Right ventricle myocardium superior (tissue), 1 donor: ENCODE results near the gene RAP1GAP. TPM values are rescaled to one million over a fixed set of nuclear protein-coding genes. Genes with fewer than 3 reads are reported as not detected.

ENCODE experiments used
- total RNA-seq: library from RNA; stranded (reverse); fragmentation: NEBNext Ultra II Directional; extraction: Animal tissue kit (Norgen Biotek cat#: 25700); gene quantifications from one replicate; pipeline ENCODE4 v1.2.1, GENCODE V29; 2021
- donor health status: DM: no; HTN: yes; CAD: no; lungs with severe emphysema.

RAP1GAP gene
- total RNA-seq, 1 donor from 2014 or later, result 3.7 TPM

Other genes starting within 250 kb of the RAP1GAP start
- 3.5 TPM for gene NBPF3, start 229.2 kb downstream of the RAP1GAP start, total RNA-seq
- gene ALPL, start 159.9 kb downstream of the RAP1GAP start, total RNA-seq, result 9.4 TPM
- 41.8 TPM for gene USP48, start 113.8 kb upstream of the RAP1GAP start, total RNA-seq
- gene LDLRAD2, start 142.9 kb upstream of the RAP1GAP start, total RNA-seq, result not detected